ENCODE results near the gene RPTOR.

RPTOR gene

DNA sequence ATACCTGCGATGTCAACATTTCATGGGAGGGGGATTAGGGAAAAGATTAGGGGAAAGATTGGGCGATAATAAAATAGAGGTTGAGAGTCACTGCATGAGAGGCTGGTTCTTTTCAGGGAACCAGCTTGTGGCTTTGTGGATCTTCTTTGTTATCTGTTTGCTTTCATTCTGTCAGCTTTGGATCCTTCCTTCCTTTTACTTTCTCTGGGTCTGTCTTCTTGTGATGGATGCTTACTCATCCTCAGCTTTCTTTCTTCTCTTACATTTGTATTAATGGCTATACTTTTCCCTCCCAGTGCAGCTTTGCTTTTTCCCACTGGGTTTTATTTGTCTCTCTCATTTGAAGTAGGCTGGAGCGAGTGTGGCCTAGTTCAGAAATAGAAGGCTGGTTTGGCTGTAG is 47.1 kb downstream of the RPTOR start:
- DNase-seq, result no peak

DNA sequence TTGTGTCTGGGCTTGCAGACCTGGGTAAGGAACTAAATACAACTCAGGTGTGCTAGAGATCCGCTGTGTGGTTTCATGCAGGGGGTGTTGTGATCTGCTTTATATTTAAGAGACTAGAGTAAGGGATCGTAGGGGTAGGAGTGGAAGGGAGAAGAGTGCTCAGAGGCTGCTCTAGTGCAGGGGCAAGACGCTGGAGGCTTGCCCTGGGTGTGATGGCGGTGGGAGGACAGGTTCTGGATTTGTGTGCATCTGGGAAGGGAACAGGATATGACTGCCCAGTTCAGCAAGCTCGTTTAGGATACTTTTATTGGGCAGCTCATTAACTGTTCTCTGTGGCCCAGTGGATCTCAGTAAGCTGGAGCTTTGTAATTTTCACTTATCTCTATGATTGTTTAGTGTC is 47.6 kb downstream of the RPTOR start:
- no peak for DNase-seq

DNA sequence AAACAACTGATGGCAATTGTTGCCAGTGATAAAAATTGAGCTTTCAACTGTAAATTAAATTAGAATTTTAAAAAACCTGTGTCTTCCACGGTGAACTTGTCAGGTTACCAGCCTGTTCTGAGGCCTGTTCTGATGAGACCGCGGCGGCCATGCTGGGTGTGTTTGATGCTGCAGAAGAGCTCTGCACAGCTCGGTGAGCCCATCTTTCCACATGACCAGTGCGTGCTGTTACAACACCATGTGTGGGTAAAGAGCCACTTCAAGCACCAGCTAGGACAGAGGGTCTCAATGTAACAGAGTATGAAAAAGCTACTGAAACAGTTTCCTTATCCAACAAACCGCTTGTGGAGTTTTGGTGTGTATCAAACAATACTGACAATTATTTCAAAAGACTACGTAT is 48.5 kb downstream of the RPTOR start:
- no peak for DNase-seq

DNA sequence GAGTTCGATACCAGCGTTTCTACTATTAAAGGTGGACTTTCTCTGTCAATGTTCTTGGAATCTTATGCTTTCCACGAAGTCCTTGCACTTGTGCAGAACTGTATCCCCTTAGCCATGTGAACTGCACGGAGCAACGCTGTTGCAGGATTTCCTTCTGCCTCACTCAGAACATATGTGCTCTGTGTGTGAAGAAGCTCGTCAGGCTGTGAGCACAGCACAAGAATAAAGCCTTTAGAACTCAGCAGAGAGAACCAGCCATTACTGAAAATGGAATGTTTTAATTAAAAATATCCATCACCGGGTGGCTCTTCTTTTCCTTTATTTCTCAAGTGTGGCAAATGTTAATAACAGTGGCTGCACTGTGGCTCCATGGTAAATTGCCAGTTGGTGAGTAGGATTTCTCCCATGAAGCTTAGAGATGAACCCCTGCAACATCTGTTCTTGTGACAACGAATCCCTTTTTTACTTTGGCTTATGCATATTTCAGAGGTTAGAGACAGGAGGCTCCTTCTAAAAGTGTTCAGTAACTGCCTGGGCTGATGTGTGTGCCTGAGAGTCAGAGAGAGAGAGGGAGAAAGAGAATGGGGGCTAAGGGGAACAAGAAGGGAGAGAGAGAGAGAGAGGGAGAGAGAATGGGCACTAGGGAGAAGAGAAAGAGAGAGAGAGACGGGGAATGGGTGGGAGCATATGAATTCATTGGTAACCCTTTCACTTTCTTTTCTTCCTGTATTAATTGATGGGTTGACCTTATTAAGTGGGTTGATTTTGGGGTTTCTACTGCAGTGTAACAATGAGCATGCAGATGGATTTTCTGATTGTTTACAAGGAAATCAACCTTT is 50.0 kb downstream of the RPTOR start:
- no peak for DNase-seq

DNA sequence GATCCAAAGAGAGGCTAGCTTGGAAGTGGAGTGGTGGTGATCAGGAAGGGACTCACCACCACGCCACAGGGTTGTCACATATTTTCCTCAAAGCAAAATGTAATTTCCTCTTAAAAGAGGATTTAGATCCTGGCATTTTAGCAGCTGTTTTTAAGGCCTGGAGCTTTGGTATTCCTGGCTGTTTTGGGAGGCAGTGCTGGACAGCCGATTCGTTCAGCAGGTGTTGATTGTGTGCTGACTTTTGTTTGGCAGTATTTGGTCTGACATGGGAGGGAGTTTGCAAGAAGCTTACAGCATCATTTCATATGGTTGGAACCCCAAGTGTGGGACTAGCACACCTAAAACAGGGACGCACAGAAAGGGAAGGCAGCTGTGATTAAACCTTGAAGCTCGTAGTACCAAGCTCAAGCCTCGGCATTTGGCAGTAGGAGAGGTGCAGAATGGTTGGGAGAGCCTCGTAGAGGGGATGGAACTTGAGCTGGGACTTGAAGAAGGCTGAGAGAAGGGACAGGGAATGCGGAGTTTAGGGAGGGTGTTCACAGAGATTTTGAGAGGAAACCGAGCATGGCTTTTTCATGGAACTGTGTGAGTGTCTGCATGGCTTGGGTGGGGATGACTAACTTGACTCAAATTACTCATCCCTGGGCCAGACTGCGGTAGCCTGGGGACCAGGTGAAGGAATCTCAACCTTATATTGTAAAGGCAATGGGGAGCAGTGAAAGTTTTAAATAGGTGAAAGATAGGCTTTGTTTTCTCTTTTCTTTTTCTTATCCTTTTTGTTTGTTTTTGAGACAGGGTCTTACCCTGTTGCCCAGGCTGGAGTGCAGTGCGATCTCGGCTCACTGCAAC is 52.3 kb downstream of the RPTOR start:
- no peak for DNase-seq

DNA sequence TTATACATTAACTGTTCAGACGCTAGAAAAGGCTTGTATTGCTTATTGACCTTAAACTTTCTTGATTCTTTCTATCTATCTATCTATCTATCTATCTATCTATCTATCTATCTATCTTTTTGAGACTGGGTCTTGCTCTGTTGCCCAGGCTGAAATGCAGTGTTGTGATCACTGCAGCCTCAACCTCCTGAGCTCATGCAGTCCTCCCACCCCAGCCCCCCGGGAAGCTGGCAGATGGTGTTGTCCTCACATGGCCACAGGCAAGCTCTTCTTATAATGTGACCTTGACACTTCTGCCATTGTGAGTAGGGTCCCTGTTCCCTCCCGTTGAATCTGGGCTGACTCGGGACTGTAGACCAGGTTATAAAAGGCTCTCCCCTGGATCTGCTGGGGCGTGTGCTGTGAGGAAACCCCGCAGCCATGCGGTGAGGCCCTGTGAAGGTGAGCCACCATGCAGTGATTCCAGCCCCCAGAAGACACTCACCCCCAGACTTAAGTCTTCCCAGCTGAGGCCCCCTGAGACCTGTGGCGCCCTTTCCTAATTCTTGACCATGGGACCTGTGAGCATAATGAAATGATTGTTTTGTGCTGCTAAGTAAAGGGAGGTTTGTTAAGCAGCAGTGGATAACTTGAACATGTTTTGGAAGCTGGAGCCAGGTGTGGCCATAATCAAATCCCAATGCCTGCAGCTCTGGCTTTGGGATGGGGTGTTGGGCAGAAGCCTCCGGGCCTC is 54.3 kb downstream of the RPTOR start:
- DNase-seq, result no peak

DNA sequence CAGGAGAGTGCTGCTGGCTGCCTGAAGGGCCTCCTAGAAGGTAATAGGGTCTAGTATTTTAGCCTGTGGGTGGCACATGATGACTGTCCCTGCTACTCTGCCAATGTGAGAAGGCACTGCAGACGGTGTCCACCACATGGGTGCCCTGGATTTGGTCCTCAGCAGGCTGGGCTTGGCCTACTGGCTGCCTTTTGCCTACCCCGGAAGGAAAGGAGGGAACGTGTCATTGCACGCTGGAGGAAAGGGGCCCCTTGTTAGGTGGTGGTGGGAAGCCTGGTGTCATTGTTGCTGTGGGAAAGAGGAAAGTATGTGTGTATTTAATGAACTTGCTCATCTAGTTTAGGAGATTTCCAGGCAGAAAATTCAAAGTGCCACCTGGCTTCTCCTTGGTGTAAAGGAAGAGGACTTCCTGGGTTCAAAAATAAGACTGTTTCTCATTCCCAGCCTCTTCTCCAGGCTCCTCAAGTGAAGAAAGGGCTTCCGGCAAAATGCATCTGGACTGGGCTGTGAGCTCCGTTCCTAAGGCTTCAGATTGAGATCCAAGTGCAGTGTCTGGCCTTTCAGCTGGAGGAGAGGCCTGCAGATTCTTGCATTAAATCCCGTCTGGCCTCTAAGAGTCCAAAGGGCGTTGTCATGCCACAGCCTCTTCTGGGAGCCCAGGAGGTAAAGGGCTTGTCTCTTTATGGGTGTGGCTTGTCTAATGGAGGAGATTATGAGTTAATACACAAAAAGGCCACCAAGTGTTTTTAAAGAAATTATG is 55.1 kb downstream of the RPTOR start:
- DNase-seq, result no peak

DNA sequence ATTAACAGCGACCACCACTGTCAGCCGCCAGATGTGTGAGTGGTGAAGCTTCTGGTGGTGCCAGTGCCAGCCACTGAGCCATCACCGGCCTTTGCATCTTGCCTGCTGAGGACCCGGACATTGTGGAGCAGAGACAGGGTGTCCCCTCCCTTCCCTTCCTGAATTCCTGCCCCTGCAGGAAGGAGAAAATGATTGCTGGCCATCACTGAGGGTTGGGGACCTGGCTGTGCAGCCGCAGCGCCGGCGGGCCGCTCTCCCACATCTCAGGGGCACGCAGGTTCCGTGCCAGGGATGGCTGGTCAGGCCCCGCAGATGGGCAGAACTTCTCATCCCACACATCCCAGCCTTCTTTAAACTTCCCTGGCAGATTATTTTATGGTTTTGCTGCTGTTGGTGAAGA is 56.5 kb downstream of the RPTOR start:
- no peak for DNase-seq

DNA sequence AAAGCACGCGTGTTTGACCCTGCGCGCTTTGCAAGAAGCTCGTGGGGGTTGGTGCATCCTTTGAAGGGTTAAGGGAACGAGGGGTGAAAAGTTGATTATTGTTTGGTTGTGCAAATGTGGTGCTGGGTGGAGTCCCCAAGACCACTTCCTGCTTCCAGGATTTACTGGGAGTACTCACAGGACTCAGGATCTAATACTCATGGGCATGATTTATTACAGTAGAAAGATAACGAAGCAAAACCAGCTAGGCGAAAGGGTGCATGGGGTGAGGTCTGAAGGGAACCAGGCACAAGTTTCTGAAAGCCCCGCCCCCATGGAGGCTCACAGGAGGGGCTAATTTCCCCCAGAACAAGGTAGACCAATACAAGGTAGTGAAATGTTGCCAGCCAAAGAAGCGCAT is 58.8 kb downstream of the RPTOR start:
- DNase-seq, result no peak

DNA sequence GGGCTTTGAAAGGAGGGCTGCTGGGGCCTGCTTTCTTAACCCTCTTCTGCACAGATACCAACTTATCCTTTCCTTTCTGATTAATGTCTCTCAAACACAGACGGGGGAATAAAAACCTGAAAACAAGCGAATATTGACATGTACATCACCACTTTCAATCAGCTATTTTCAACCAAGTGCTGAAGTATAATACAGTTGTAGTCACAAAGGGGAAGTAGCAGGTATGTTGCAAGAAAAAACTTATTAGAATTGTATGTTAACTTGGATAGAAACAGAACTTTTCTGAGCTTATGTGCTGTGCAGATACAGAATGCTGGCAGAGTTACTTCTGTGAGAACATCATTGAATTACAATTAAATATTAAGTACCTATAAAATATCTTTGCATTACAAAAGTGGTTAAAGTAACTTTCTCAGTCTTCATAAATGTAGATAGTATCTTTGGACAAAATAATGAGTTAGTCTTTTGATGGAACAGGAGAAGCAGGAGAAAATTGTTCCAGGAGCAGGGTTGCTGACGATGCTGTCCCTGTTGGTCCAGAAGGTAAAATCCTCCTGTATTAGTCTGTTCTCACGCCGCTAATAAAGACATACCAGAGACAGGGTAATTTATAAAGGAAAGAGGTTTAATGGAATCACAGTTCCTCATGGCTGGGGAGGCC is 59.5 kb downstream of the RPTOR start:
- DNase-seq, result no peak

DNA sequence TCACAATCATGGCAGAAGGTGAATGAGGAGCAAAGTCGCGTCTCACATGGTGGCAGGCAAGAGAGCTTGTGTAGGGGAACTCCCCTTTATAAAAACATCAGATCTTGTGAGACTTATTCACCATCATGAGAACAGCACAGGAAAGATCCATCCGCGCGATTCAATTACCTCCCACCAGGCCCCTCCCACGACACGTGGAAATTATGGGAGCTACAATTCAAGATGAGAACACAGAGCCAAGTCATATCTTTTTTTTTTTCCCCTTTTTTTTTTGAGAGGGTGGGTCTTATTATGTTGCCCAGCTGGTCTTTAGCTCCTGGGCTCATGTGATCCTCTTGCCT is 60.0 kb downstream of the RPTOR start:
- DNase-seq, result no peak

DNA sequence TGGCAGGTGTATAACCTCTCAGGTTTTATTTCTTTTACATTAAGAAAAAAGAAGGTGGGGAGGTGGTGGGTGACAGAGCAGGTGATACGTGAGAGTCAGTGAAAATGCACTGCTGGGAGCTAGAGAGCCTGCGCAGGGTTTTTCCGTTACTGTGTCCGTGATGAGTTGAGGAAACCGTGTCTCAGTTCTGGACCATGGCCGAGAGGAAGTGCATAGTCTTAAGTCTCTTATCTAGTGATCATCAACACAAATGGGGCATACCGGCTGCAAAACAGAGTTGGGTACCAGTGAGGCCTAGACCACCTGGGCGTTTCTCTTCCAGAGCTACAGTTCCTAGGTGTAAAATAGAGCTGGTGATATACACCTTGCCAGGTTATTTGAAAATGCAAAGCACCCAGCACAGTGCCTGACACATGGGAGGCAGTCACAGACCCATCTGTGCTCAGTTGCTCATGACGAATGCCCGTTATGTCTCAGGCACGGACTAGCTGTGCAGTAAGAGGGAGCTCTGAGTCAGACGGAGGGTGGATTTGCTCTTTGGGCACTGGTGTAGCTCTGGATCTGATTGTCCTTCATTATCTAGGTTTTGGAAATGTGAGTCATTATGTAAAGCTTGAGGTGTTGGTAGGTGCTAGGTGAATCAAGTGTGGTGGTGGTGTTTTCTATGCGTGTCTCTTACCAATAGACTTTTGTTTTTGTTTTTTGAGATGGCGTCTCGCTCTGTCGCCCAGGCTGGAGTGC is 60.9 kb downstream of the RPTOR start:
- DNase-seq, result no peak

DNA sequence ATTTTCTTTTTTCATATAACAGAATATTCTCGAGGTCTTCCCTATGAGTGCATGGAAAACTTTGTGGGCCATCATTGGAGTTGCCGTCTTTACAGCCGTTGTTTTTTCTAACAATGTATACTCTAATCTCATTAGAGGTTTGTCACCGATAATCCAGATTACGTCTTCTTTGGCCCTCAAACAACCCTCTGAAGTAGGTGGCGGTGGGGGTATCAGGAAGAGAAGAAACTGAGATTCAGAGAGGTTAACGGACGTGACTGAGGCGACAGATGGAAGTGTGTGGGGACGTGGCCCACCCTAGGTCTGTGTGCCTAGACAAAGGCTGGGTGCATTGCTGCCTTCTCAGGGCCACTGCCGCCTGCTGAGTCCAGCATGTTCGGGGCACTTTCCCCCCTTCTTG is 63.7 kb downstream of the RPTOR start:
- no peak for DNase-seq

DNA sequence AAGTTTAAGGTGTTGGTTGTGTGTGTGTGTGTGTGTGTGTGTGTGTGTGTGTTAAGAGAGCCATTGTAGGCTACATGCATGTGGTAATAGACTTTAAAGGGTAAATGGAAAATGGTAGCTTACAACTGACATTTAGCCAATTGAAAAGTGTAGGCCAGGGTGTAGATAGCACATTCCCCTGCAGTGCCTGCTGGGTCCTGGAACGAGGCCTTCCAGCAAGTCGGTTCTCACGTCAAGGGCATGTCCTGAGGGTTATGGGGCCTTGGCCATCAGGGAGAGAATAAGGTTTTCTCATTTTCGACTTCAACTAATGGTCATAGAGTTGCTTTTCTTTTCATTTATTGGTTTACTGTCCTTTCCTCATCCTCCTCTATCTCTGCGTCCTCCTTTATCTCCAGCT is 65.1 kb downstream of the RPTOR start:
- no peak for DNase-seq

DNA sequence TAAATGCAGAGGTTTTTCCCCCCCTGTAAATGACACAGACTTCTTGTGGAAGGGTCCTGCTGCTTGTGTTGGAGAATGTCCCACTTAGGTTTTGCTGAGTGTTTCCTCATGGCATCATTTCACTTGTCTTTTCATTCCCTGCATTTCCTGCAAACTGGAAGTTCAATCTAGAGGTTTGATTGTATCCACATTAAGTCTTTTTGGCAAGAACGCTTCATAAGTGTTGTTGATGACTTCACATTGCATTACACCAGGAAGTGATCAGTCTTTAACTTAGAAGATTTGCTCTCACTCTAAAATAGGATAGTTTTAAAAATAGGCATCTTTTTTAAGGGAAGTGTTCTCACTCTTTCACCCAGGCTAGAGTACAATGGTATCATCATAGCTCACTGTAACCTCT is 67.2 kb downstream of the RPTOR start:
- no peak for DNase-seq

DNA sequence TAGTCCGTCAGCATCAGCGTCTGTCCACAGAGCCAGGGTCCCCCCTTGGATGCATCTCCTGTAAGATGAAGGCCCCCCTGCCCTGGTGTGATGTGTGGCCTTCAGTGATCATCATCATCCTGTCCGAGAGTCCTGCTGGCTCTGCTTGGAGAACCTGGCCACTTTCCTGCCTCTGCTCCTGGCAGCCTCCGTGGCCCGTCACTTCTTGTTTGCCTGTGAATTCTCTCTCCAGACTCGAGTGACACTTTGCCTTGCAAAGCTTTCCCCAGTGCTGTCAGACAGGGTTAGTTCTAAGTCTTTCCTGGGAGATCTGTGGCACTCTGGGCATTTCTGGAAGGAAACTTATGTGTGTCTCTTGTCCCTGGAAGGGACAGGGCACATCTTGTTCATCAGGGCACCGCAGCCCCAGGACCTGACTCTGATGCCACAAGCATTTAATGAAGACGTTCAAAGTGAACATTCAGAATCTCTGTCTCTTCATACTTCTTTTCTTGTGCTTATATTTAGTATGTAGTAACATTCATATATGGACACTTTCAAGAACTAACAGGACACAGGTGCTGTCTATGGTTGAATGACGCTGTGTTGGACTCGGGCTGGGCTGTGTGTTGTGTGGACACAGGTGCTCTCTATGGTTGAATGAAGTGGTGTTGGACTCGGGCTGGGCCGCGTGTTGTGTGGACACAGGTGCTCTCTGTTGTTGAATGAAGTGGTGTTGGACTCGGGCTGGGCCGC is 68.5 kb downstream of the RPTOR start:
- no peak for DNase-seq

DNA sequence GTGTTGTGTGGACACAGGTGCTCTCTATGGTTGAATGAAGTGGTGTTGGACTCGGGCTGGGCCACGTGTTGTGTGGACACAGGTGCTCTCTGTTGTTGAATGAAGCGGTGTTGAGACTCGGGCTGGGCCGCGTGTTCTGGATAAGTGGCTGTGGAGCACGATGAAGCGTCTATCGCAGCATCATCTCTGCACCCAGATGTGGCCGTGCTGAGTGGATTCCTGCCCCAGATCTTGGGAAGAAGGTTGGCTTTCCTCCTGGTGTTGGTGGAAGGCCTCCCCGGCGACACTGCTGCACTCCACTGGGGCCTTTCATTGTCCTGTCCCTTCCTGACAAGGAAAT is 69.1 kb downstream of the RPTOR start:
- DNase-seq, result no peak

DNA sequence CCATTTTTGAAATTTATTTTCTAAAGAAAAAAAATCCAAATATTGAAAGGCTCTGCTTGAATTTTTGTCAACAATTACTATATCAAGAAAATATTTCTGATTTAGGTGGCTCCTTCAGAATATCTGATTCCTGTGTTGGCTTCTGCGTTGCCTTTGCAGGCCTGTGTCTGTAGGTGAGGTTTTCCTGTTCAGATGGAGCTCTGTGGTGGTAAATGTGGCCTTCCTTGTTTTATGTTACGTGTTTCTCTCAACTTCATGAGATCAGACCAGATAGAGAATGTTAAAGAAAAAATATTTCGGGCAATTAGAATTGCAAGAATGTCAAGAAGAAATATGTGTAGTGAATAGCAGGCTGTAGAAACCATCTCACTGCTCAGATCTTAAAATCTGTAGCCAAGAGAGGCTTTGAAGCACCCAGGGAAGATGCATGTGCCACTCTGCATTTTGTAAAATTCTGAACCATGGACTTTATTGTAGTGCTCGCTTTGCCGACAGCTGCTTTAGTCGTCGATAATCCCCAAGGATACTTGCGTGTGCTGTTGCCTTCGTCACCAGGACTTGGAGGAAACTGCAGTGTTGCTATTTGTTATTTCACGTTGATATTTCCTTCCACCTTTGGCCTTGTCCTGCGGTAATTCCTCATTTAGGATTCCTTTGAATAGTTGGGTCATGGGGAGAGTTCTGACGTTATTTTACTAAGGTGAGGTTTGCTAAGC is 69.9 kb downstream of the RPTOR start:
- no peak for DNase-seq

DNA sequence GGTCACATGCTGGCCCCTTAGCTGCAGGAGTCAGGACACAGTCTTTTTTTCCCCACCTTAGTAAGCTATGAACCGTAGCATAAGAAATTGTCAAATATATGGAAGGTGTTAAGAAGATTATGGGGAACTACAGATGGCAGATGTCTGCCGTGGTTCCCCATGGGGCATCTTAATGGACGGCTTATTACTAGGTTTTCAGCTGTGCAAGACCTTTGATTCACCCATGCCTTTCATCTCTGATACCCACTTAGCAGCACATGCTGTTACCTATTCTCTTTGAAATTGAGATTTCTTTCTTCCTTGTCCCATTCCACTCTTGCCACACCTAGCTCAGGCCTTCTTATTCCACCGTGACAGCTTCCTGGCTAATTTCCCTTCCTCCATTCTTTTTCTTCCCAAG is 70.7 kb downstream of the RPTOR start:
- DNase-seq, result no peak

DNA sequence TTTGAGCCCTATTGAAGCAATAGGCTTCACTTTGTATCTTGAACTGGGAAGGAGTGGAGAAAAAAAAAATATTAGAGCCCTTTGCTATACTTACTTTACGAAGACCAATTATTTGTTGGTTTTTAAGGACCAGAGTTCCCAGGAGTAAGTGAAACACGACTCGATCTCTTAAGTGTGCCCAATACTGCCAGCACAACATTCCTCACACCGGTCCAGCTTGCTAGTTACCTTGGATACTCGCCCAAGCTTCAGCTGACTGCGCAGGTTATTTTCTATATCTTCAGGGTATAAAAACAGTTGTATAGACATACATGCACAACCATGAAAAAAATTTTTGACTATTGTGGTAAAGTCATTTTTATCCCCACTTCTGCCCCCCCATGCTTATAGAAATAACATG is 72.1 kb downstream of the RPTOR start:
- no peak for DNase-seq
